Stimulated activated CD8-positive, alpha-beta memory T cell treated with anti-CD3 and anti-CD28 coated beads, Interleukin-4, amount 100 ng/mL, for 4 hours (primary cell): Measurements from ENCODE around the gene BBLN.
"Not testable (repeated sequence)": the region's sequence is repeated elsewhere in the genome, so short reads cannot be mapped to it uniquely, and the experiment has no call there.

ENCODE experiments used
- DNase-seq, 2 donors: peaks; one replicate each; pipeline ENCODE4 v3.0.0-alpha.2; 2020; ENCODE audit warnings: low read depth in 2 of 2, low spot score in 1 of 2

The BBLN gene, protein sequence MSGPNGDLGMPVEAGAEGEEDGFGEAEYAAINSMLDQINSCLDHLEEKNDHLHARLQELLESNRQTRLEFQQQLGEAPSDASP

DNA sequence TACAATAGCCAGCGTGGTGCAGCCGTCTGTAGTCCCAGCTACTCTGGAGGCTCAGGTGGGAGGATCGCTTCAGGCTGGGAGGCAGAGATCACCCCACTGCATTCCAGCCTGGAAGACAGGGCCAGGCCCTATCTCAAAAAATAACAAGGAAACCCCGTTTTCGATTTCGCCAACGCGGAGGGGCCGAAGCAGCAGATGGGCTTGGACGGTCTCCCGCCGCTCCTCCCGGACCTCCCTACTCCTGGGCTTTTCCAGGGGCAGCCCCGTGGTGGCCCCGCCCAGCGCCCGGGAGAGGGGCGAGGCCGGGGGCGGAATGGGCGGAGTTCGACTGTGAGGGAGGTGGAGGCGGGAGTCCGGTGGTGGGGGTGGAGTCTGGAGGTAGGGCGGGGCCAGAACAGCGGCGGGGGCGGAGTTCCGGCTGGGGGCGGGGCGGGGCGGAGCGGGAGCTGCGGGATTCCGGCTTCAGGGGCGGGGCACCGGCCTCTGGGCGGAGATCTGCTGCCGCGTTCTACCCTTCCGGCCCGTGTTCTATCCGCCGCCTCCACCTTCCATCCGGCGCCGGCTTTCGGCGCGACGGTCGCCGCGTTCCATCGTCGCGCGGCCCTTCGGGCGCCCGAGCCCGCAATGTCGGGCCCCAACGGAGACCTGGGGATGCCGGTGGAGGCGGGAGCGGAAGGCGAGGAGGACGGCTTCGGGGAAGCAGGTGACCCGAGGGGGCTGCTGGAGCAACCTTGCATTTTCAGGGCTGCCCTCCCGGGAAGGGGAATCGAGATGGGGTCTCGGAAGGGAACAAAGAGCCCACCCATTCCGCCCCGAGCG, at the start of gene BBLN:
Gene BBLN, plus strand, starts transcription at position 482 of the 819 bp plus-strand sequence. Its CDS starts 143 bp downstream, at position 625.
- DNase-seq: peak; percentile 80 to 84

DNA sequence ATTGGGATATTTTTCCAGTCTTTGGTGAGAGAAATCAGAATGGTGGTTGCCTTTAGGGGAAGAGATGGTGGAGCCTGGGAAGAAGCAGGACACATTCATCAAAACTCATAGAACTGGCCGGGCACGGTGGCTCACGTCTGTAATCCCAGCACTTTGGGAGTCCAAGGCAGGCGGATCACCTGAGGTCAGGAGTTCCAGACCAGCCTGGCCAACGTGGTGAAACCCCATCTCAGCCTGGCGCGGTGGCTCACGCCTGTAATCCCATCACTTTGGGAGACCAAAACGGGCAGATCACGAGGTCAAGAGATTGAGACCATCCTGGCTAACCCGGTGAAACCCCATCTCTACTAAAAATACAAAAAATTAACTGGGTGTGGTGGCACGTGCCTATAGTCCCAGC, 48.3 kb upstream of the BBLN start:
- not testable (repeated sequence) for DNase-seq

DNA sequence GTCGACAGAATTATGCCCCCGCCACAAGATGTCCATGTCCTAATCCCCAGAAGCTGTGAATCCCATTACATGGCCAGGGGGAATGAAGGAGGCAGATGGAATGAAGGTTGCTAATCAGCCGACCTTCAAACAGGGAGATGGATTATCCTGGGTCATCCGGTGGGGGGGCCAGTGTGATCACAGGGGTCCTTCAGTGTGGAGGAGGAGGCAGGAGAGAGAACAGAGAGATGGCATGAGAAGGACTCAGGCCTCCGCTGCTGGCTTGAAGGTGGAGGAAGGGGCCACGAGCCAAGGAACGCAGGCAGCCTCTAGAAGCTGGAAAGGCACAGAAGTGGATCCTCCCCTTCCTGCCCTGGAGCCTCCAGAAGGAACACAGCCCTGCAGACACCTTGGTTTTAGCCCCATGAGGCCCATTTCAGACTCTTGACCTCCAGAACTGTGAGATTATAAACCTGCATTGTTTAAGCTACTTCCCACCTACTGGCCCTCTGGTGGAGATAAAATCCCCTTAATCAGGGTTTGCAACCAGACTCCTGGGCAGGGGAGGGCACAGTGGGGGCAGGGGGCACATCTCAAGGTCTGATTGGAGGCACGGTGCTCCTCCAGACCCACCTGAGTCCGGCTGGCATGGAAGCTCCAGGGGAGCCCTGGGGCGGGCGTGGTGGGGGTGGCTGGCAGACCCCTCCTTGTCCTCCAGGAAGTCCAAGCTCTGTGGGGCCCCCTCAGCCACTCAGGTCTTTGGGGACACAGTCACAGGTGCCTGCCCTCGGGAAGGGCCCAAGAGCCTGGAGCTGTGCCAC, 46.3 kb upstream of the BBLN start:
- no peak for DNase-seq

DNA sequence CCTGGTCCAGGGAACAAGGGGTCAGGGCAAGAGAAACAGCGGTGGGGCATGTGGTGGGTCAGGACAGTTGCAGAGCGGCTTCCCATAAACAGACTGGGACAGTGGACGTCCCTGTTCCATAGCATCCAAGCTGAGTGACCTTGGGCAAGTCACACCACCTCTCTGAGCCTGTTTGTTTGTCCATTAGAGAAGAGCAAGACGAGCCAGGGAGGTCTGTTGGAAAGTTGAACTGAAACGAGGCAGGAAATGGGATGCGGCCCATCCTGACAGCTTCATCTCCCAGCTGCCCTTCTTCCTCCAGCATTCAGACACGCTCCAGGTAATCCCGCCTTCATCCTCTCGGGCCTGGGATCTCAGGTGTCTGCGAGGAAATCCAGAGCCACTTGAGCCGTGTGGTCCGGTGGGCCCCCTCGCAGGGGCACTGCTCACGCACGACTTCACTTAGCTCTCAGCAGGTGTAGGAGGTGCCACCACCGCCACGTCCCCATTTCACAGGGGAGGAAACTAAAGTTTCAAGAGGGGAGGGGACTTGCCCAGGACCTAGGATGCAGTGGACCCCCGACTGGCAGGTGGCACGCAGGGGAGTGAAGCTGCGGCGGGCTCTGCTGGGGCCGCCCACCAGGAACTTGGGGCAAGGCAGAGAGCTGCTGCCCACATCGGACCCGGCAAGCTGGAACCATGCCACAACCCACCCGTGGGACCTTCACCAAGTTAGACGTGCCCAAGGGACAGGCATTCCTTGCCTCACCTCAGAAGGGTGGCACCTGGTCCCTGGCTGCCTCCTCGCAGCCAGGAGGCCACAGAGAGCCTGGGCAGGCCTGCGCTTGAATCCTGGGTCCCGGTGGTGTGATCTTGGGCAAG, 45.5 kb upstream of the BBLN start:
- no peak for DNase-seq

DNA sequence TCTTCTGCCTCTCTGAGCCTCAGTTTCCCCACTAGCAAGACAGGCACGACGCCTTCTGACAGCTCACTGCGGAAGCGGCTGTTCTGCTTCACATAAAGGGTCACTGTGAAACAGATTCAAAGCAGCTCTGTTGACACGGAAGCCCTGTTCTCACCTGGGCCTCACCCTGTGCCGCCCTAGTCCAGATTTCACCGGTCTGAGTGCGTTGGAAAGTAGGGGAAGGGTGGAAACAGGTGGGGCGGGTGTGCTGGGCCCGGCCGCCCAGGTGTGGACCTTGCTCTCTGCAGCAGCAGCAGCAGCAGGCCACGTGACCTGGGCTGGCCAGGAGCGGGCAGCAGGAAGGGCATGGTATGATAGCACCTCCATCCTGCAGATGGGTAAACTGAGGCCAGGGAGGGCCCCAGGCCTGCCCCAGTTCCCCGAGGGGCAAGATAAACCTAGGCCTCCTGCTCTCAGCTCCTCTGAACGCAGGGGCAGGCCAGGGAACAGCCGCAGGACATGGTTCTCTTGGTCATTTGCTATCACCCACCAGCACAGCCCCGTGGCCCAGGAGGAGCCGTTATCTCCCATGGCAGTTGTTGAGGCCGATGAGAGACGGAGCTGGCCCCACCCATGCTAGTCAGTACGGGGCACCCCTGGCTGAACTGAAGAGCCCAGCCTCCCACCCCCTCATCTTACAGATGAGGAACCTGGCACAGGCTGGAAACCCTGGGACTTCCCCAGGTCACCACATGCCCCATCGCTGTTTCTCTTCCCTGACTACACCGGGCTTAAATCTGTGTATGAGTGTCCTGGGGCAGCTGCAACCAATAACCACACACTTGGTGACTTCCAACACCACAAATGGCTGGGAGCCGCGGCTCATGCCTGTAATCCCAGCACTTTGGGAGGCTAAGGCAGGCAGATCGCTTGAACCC, 44.6 kb upstream of the BBLN start:
- no peak for DNase-seq

DNA sequence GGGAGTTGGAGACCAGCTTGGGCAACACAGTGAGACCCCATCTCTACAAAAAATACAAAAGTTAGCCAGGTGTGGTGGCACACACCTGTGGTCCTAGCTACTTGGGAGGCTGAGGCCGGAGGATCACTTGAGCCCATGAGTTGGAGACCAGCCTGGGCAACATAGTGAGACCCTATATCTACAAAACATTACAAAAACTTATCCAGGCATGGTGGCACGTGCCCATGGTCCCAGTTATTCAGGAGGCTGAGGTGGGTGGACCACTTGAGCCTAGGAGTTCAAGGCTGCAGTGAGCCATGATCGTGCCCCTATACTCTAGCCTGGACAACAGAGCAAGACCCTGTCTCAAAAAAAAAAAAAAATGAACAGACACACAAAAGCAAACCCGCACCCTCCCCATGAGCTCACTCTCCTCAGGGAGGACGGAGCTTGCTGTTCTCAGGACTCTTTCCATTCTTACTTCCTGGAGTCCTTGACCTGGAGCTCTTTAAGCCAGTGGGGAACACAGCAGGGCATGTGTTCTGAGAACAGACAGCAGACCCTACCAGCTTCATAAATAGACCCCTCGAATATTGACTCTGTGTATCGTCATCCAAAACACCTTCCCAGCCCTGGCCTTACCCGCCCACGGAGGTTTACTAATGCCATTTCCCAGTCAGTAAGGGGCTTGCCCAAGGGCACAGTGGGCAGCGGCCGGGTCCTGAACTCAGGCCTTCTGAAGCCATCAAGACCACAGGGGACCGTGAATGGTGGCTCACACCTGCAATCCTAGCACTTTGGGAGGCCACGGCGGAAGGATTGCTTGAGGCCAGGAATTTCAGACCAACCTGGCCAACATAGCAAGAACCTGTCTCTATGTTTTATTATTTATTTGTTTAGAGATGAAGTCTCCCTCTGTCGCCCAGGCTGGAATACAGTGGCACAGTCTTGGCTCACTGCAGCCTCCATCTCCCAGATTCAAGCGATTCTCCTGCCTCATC, 43.7 kb upstream of the BBLN start:
- no peak for DNase-seq

DNA sequence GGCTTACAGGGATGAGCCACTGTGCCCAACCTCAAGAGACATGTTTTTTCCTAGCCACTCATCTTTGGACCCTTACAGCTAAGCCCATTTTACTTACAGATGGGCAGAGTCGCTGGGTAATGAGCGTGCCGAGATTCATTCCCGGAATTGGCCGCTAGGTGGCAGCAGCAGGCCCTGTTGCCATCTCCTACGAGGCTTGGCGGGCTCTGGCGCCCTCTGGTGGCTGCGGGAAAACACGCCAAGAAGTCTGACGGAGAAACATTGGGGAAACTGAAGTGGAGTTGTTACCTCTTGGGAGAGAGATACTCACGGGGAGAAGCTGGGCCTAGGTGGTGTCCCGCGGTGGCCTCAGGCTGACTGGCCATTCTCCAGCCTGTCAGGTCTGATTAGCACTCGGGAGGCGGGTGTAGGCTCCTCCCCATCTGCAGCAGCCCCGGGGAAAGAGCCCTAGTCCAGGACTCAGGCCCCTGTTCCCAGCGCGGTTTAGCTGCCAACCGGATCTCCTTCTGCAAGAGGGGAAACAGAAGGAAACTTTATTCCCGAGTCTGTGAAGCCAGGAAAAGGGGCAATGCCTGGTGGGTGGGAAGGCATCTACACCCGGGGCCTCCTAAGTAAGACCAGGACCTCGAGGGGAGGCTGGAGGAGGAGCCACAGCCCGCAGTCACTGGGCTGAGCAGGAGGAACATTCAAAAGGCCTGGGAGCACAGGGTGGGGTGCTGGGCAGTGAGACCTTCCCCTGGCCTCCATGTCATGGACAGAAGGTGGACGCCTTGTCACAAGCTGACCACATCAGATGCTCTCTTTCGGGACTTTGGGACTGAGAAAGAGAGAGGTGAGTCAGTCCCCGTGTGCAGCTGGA, 42.2 kb upstream of the BBLN start:
- peak; percentile 84 to 99 for DNase-seq

DNA sequence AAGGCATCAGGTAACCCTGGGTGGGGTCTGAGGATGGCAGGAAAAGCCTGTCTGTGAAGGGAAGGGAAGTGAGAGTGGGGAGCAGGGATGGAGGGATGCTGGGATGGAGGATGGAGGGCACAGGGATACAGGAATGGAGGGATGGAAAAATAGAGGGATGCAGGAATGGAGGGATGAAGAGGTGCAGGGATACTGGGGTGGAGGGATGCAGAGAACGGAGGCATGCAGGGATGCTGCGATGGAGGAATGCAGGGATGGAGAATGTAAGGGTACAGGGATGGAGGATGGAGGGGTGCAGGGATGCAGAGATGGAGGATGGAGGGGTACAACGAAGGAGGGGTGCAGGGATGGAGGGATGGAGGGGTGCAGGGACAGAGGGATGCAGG, 41.6 kb upstream of the BBLN start:
- DNase-seq: no peak

DNA sequence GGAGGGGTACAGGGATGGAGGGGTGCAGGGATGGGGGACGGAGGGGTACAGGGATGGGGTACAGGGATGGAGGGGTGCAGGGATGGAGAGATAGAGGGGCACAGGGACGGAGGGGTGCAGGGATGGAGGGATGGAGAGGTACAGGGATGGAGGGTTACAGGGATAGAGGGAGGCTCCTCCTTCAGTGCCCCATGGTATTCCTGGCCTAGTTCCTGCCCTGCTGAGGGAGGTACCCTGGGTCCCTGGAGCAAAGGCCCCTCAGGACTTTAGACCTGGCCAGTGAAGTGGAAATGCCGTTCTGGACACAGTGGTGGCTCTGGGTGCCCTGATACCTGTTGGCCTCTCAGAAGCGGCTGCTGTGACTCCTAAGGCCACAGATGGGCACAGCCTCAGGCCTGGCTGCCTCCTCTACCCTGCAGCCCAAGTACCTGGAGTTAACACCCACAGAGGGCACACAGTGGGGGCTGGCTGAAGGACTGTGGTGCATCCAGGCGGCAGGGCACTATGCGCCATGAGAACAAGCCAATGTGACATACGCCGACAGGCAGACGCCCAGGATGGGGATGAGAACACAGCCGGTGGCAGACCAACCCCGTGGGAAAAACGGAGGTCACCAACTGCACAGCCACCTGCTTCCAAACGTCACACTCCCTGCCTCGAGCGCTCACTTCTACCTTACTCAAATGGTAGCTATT, 40.9 kb upstream of the BBLN start:
- DNase-seq: no peak

DNA sequence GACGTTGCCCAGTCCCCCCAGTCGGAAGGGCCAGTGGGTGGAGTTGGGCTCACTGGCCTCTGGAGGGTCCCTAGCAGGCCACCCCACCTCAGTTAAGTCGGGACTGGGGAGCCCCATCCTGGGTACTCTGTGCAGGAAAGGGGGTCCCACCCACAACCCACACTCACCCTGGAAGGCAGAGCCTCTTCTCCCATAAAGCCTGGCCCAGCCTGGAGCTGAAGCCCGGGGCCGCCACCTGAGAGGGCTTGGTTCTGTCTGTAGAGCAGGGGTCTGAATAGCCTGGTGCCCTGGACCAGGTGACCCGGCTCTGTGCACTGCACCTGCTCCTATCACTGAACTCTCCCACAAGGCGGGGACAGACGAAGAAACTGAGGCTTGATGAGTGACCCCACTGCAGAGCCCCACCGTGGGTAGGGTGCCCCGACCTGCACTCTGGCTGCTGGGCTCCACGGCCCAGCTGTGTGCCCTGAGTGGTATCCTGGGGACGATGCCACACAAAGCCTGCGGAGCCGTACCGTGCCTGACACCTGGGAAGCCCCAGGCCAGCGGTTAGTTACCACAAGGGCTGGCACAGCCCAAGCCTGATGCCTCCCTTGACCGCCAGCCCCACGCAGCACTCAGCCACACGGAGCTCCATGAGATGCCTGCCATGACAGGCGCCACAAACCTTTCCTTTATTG, 39.9 kb upstream of the BBLN start:
- DNase-seq: no peak

DNA sequence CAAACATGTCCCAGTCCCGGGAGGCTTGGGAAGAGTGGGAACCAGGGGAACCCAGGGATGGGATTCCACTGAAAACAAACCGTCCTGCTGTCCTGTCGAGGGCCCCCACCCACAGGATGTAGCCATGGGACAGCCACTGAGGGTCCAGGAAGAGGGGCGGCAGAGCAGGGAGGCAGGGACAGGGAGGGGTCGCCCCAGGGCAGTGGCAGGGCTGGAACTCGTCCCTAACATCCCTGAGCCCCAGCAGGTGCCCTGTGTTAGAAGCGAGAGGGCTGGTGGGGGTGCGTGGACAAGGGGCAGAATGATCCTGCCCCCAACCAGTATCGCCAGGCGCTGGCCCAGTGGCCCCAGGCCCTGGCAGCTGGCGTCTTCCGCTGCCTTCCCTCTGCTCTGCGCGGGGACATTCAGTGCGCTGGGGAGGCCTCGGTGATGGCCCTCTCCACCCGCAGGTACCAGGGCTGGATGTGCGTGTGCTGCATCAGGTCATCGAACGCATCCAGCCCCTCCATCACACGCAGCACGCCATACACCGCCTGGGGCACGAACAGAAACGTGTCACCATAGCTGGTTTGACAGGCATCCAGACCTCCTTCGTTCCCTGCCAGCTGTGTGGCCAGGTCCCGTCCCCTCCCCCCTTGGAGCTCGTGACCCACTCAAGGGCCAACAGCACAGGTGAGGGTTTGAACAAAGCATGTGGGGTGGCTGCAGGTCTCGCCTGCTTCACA, 39.2 kb upstream of the BBLN start:
- no peak for DNase-seq

DNA sequence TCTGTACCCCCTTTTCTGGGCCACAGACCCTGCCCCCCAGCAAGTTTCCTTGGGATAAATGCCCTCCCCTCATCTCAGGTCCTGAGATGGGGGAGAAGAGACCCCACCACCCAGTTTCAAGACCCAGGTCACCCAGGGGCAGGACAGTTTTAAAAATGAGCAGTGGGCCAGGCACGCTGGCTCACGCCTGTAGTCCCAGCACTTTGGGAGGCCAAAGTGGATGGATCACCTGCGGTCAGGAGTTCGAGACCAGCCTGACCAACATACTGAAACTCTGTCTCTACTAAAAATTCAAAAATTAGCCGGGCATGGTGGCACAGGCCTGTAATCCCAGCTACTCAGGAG, 38.6 kb upstream of the BBLN start:
- DNase-seq: no peak

DNA sequence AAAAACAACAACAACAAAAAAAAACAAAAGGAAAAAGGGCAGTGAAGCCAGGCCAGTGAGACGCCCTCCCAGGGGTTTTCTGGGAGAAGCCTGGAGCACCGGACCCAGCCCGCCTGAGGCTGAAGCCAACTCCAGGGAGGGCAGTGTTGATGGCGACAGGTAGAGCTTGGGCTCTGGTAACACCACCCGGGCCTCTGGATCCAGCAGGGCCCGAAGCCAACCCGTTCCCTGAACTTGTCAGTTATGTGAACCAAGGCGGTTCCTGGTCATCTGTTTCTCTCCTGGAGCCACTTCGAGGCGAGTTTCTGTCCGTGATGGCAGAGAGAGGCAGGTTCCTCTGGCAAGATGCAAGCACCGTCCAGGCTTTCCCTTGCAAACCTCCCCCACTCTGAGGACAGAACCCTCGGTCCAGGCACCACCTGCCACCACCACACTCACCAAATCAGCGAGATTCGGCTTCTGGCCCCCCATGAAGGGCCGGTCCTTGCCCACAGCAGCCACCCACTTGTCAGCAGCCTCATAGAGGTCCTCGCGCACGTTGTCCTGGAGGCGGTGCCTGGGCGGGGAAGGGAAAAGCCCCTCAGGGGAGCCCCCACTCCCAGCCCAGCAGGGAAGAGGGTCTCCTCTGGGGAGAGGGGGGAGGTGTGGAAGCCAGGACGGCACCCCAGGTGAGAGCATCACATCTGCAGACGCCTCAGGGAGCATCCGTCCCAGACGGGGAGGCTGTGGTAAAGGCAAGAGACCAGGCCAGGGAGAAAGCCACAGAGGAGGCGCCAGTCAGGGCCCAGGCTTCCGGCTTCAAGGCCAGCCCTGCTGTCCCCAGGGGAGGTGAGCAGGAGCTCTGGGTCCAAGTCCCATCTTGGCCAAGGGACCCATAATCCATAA, 37.9 kb upstream of the BBLN start:
- DNase-seq: no peak

DNA sequence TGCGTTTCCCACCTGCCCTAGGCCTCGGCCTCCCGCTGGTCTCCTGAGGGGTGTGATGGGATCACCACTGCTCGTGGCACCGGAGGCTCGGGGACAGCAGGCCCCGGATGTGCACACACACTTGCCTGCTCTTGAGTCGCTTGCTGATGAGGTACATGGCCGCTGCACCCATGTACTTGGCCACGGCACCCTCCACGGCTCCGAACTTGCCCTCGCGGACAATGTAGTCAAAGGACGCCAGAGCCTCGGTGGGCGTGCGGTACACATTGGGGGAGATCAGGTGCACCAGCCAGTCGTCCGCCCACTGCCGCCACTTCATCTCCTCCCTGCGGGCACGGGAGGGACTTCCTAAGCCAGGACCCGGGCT, 37.3 kb upstream of the BBLN start:
- no peak for DNase-seq

DNA sequence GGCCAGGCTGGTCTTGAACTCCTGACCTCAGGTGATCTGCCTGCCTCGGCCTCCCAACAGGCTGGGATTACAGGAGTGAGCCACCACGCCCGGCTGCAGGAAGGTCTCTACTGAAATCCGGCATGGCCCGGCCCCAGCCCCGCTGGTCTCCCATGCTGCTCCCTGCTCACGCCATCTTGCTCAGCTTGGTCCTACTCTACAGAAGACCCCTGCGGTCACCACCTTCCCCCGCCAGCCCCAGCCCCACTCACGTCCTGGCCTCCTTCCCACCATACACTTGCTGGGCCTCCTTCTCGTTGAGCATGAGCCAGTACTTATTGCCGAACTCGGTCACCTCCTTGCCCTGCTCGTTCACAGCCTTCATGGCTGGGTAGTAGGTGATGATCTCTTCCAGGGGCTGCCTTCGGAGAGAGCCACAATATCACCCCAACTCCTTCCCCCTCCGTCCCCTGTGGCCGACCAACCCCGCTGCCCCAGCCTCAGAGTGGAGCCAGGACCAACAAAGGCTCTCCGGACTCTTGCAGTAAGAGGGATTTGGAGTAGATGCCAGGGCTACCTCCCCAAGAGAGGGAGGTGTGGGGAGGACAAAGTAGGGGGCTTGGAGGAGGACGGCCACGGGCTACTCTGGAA, 36.5 kb upstream of the BBLN start:
- no peak for DNase-seq
